HCT116 (cell line): ENCODE results near the gene PDLIM4. TPM values are rescaled to one million over a fixed set of nuclear protein-coding genes. Genes with fewer than 3 reads are reported as not detected.

Experiments
- ATAC-seq: fragments of 200-7000 bp; cut with Tn5 transposase; 2 replicates; pipeline ENCODE4 v1.9.1; 2020; ENCODE audit warnings: mild to moderate bottlenecking, moderate library complexity
- BruUV-seq: library from RNA; stranded (reverse); fragments of 400-500 nt; replicated peaks from 2 replicates; lab custom pipeline; 2021; lab: Mats Ljungman, UMichigan
- CTCF ChIA-PET: fragments of 300-600 bp; sonication (Branson Sonifier 250); formaldehyde crosslinking; loops from one replicate; lab custom pipeline; 2021; ENCODE audit warnings: antibody characterized with exemption; lab: Charles Lee
- POLR2A ChIA-PET: fragments of 300-600, 350-600 bp; sonication (Branson Sonifier 250); formaldehyde crosslinking; loops from one replicate; lab custom pipeline; 2021; ENCODE audit warnings: antibody characterized with exemption; lab: Charles Lee
- RAD21 ChIA-PET, 2 experiments: fragments of 300-600 bp; sonication (Branson Sonifier 250); formaldehyde crosslinking; loops; one replicate each; lab custom pipeline; 2023; ENCODE audit warnings: low total read pairs in 2 of 2; ENCODE audit not compliant: uncharacterized antibody in 2 of 2, unreplicated experiment in 2 of 2, low non-redundant PET in 1 of 2; lab: Charles Lee
- DNase-seq: peaks from one replicate; pipeline ENCODE4 v3.0.0-alpha.2; 2010; ENCODE audit warnings: low read depth, low spot score
- H2AFZ ChIP-seq: fragments of 200-600 bp; shearing (Covaris generic), sonication (generic); 2 replicates; pipeline ENCODE4 v1.6.1; 2017; ENCODE audit warnings: low read depth, mixed run types, mixed read lengths, antibody characterized with exemption, low read length; ENCODE audit not compliant: poor library complexity, severe bottlenecking
- H3K27ac ChIP-seq: 2 replicates; pipeline ENCODE4 v1.5.1; 2012; ENCODE audit warnings: low read depth, low read length
- H3K27me3 ChIP-seq: fragments of 200-600 bp; sonication (generic); 2 replicates; pipeline ENCODE4 v1.6.1; 2016; ENCODE audit warnings: mixed run types, low read length, mixed read lengths; ENCODE audit not compliant: insufficient read depth
- H3K36me3 ChIP-seq, 2 experiments: fragments of 200-500 bp in 1 of 2; fragments of 200-600 bp in 1 of 2; sonication (Bioruptor generic) in 1 of 2; sonication (generic) in 1 of 2; 2 replicates each; pipeline versions ENCODE4 v1.5.1 to v1.6.1; 2014 to 2016; ENCODE audit warnings: low read length in 2 of 2, inconsistent platforms in 1 of 2, mixed read lengths in 1 of 2, mixed run types in 1 of 2; ENCODE audit not compliant: insufficient read depth in 2 of 2, control insufficient read depth in 1 of 2
- H3K4me1 ChIP-seq, 2 experiments: fragments of 200-600 bp in 1 of 2; sonication (generic) in 1 of 2; 2 replicates each; pipeline versions ENCODE4 v1.5.1 to v1.6.1; 2012 to 2017; ENCODE audit warnings: low read length in 2 of 2, inconsistent platforms in 1 of 2, mild to moderate bottlenecking in 1 of 2, mixed read lengths in 1 of 2, mixed run types in 1 of 2, moderate library complexity in 1 of 2; ENCODE audit not compliant: insufficient read depth in 2 of 2, control insufficient read depth in 1 of 2
- H3K4me2 ChIP-seq: fragments of 200-600 bp; sonication (generic); 2 replicates; pipeline ENCODE4 v1.6.1; 2017; ENCODE audit warnings: mixed run types, low read length, mixed read lengths
- H3K4me3 ChIP-seq, 2 experiments: fragments of 200-600 bp in 1 of 2; sonication (generic) in 1 of 2; replicated peaks in 1 of 2; 2 replicates each; pipeline ENCODE4 v1.5.1; 2011 to 2016; ENCODE audit warnings: low read length in 2 of 2, control low read depth in 1 of 2, low read depth in 1 of 2, mild to moderate bottlenecking in 1 of 2, mixed read lengths in 1 of 2, mixed run types in 1 of 2
- H3K79me2 ChIP-seq: fragments of 200-600 bp; sonication (generic); 2 replicates; pipeline ENCODE4 v1.6.1; 2017; ENCODE audit warnings: mild to moderate bottlenecking, mixed run types, low read length, moderate library complexity, mixed read lengths; ENCODE audit not compliant: insufficient read depth
- H3K9ac ChIP-seq: fragments of 200-600 bp; sonication (generic); 2 replicates; pipeline ENCODE4 v1.6.1; 2016; ENCODE audit warnings: low read length, mixed read lengths
- H3K9me2 ChIP-seq: fragments of 200-600 bp; sonication (generic), shearing (Covaris generic); 2 replicates; pipeline ENCODE4 v1.6.1; 2017; ENCODE audit warnings: mixed run types, mild to moderate bottlenecking, moderate library complexity; ENCODE audit not compliant: insufficient read depth
- H3K9me3 ChIP-seq, 2 experiments: fragments of 200-500 bp in 1 of 2; fragments of 200-600 bp in 1 of 2; sonication (Bioruptor generic) in 1 of 2; sonication (generic) in 1 of 2; 2 replicates each; pipeline ENCODE4 v1.6.1; 2014 to 2017; ENCODE audit warnings: low read length in 2 of 2, mixed read lengths in 2 of 2, inconsistent platforms in 1 of 2, low read depth in 1 of 2, mild to moderate bottlenecking in 1 of 2, mixed run types in 1 of 2, moderate library complexity in 1 of 2; ENCODE audit not compliant: control insufficient read depth in 1 of 2, insufficient read depth in 1 of 2
- H4K20me1 ChIP-seq: fragments of 200-600 bp; sonication (generic), shearing (Covaris generic); 2 replicates; pipeline ENCODE4 v1.6.1; 2017; ENCODE audit warnings: mixed run types, mild to moderate bottlenecking, moderate library complexity; ENCODE audit not compliant: insufficient read depth
- CEBPB ChIP-seq: IDR thresholded peaks from 2 replicates; pipeline ENCODE4 v1.6.1; 2012; ENCODE audit warnings: low read depth
- EGR1 ChIP-seq: IDR thresholded peaks from 2 replicates; pipeline ENCODE4 v1.6.1; 2012; ENCODE audit warnings: low read depth
- EZH2 ChIP-seq: fragments of 200-600 bp; sonication (generic); IDR thresholded peaks from 2 replicates; pipeline ENCODE4 v1.6.1; 2017; ENCODE audit warnings: antibody characterized with exemption, mixed run types
- EZH2phosphoT487 ChIP-seq: fragments of 200-600 bp; IDR thresholded peaks from 2 replicates; pipeline ENCODE4 v1.6.1; 2018; ENCODE audit warnings: antibody characterized with exemption, borderline replicate concordance
- FOSL1 ChIP-seq: IDR thresholded peaks from 2 replicates; pipeline ENCODE4 v1.6.1; 2012; ENCODE audit warnings: low read depth
- JUND ChIP-seq: IDR thresholded peaks from 2 replicates; pipeline ENCODE4 v1.6.1; 2012
- RAD21 ChIP-seq: IDR thresholded peaks from 2 replicates; pipeline ENCODE4 v1.6.1; 2012; ENCODE audit warnings: low read depth, mild to moderate bottlenecking
- SIN3A ChIP-seq: IDR thresholded peaks from 2 replicates; pipeline ENCODE4 v1.6.1; 2012; ENCODE audit warnings: low read depth
- SP1 ChIP-seq: IDR thresholded peaks from 2 replicates; pipeline ENCODE4 v1.6.1; 2012; ENCODE audit warnings: low read depth
- SRF ChIP-seq: IDR thresholded peaks from 2 replicates; pipeline ENCODE4 v1.6.1; 2012; ENCODE audit warnings: low read depth
- TCF7L2 ChIP-seq: IDR thresholded peaks from 2 replicates; pipeline ENCODE4 v1.7.0; 2011; ENCODE audit warnings: borderline replicate concordance, inconsistent platforms; ENCODE audit not compliant: insufficient read depth, insufficient read length; ENCODE audit errors: extremely low read depth
- YY1 ChIP-seq: IDR thresholded peaks from 2 replicates; pipeline ENCODE4 v1.6.1; 2011; ENCODE audit warnings: low read length, low read depth, moderate library complexity, mild to moderate bottlenecking; ENCODE audit not compliant: insufficient replicate concordance; ENCODE audit errors: extremely low read depth
- ZFX ChIP-seq: fragments of 450-650 bp; IDR thresholded peaks from 2 replicates; pipeline ENCODE4 v1.6.1; 2017
- ZNF274 ChIP-seq: fragments of 200-500 bp; sonication (Bioruptor generic); IDR thresholded peaks from 2 replicates; pipeline ENCODE4 v1.6.1; 2014; ENCODE audit warnings: mild to moderate bottlenecking, low read depth, low read length, inconsistent platforms
- intact Hi-C: fragments of 100-400 bp; cut with micrococcal nuclease; formaldehyde crosslinking; loops from 2 replicates; pipeline ENCODE4 v1.10.0; 2022
- total RNA-seq: library from RNA; stranded (reverse); gene quantifications from one replicate; pipeline ENCODE4 v1.2.1, GENCODE V29; 2021; ENCODE audit not compliant: unreplicated experiment
- TF ChIP-seq, protein P1 (sequence below): IDR thresholded peaks from 2 replicates; pipeline ENCODE4 v1.6.1; 2011; ENCODE audit warnings: mild to moderate bottlenecking, low read length, moderate library complexity; ENCODE audit not compliant: insufficient replicate concordance; ENCODE audit errors: extremely low read depth
- TF ChIP-seq, protein P2 (sequence below): IDR thresholded peaks from 2 replicates; pipeline ENCODE4 v1.6.1; 2012

PDLIM4 gene
- total RNA-seq, 1 experiment from 2014 or later: not detected

DNA sequence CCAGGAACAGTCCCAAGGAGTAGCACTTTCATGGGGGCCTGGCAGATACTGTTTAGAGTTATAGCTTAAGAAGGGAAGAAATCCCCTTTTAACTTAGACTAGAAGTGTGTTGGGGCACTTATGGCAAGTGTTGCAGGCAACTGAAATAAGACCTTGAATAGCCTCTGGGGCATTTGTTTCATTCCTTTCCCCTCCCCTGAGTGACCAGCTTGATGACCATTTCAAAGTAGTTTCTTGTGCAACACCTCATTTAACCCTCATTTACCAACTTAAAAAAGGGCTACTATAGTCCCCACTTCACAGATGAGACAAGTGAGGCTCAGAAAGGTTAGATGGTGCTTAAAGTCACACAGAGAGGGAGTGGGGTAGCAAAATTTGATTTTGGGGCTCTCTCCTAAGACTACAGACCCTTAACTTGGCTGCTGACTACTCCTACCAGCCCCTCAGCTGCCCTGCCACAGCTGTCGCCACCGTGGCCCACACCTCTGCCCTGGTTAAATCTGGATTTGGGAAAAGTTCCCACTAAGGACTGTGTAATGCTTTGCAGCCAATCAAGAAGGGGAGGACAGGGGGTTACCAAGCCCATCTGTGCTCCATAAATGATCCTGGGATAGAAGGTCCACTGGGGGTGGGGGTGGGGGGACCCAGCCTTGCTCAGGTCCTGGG is 5.5 kb downstream of the PDLIM4 start:
- ChIA-PET RAD21 (no interaction called here), POLR2A (no interaction called here), CTCF (interaction anchor here (1.0 kb wide), 1 partner anchor 25 kb away, joined by 3 read pairs; no protein-coding TSS in a partner anchor)
- Histone ChIP-seq H4K20me1 (no peaks in the 10 kb centered on the region), H3K4me2 (no peak overlapping the region), H3K9me2 (no peaks in the 10 kb centered on the region), H3K27ac (no peak overlapping the region), H3K9me3 (no peaks in the 10 kb centered on the region), H3K9ac (no peak overlapping the region), H3K4me3 (no peak overlapping the region), H3K27me3 (no peaks in the 10 kb centered on the region), H3K36me3 (no peaks in the 10 kb centered on the region), H3K4me1 (peaks cover 27 to 78% of the 10 kb centered on the region in 2 experiments), H3K79me2 (no peaks in the 10 kb centered on the region), H2AFZ (no peak overlapping the region)
- ATAC-seq: no peak
- BruUV-seq: no TSS peak
- DNase-seq: no peak
- intact Hi-C loops: no loop called here
- TF ChIP-seq SIN3A (no peak), TCF7L2 (no peak), JUND (no peak), SP1 (no peak), ZFX (no peak), CEBPB (no peak), ZNF274 (no peak), YY1 (no peak), FOSL1 (no peak), RAD21 (no peak), SRF (no peak), EZH2 (no peak), EZH2phosphoT487 (no peak), EGR1 (no peak)
- TF ChIP-seq, protein P1, sequence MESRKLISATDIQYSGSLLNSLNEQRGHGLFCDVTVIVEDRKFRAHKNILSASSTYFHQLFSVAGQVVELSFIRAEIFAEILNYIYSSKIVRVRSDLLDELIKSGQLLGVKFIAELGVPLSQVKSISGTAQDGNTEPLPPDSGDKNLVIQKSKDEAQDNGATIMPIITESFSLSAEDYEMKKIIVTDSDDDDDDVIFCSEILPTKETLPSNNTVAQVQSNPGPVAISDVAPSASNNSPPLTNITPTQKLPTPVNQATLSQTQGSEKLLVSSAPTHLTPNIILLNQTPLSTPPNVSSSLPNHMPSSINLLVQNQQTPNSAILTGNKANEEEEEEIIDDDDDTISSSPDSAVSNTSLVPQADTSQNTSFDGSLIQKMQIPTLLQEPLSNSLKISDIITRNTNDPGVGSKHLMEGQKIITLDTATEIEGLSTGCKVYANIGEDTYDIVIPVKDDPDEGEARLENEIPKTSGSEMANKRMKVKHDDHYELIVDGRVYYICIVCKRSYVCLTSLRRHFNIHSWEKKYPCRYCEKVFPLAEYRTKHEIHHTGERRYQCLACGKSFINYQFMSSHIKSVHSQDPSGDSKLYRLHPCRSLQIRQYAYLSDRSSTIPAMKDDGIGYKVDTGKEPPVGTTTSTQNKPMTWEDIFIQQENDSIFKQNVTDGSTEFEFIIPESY: no peak
- TF ChIP-seq, protein P2, sequence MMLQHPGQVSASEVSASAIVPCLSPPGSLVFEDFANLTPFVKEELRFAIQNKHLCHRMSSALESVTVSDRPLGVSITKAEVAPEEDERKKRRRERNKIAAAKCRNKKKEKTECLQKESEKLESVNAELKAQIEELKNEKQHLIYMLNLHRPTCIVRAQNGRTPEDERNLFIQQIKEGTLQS: no peak
